Measurements from ENCODE around the gene ABAT.

DNA sequence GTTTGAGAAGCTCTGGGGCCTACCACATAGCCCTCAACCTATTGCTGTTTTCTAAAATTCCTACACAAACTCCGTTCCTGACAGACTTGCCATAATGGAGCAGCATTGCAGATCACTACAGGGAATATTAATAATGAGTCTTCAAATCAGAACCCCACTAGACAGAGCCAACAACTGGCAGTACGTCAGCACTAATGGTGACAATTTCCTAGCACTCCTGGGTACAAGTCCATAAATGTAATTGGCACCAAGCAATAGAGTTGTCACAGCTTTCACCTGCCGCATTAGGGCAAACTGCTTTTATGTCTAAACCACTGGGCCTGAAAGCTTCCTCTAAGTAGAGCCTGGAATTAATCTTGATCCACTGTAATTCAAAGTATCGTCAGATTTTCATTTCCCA, 25.5 kb upstream of the ABAT start:
- TF ChIP-seq, protein P1, sequence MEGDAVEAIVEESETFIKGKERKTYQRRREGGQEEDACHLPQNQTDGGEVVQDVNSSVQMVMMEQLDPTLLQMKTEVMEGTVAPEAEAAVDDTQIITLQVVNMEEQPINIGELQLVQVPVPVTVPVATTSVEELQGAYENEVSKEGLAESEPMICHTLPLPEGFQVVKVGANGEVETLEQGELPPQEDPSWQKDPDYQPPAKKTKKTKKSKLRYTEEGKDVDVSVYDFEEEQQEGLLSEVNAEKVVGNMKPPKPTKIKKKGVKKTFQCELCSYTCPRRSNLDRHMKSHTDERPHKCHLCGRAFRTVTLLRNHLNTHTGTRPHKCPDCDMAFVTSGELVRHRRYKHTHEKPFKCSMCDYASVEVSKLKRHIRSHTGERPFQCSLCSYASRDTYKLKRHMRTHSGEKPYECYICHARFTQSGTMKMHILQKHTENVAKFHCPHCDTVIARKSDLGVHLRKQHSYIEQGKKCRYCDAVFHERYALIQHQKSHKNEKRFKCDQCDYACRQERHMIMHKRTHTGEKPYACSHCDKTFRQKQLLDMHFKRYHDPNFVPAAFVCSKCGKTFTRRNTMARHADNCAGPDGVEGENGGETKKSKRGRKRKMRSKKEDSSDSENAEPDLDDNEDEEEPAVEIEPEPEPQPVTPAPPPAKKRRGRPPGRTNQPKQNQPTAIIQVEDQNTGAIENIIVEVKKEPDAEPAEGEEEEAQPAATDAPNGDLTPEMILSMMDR (IDR thresholded peaks at IDR 0.05), result no peak
- TF ChIP-seq POLR2A (IDR thresholded peaks at IDR 0.05) (no peak), EP300 (IDR thresholded peaks at IDR 0.05) (no peak)
